OCI-LY3 (cell line): ENCODE results near the gene UNC80.

Experiments
- EZH2phosphoT487 ChIP-seq: fragments of 200-600 bp; shearing (Covaris generic); IDR thresholded peaks from 2 replicates; pipeline ENCODE4 v1.6.1; 2018; ENCODE audit warnings: antibody characterized with exemption, mixed run types, low read depth
- TF ChIP-seq, protein P1 (sequence below): fragments of 200-600, 300-600 bp; sonication (generic); IDR thresholded peaks from 2 replicates; pipeline ENCODE4 v1.5.1; 2014; ENCODE audit warnings: antibody characterized with exemption, low read length, low read depth

DNA sequence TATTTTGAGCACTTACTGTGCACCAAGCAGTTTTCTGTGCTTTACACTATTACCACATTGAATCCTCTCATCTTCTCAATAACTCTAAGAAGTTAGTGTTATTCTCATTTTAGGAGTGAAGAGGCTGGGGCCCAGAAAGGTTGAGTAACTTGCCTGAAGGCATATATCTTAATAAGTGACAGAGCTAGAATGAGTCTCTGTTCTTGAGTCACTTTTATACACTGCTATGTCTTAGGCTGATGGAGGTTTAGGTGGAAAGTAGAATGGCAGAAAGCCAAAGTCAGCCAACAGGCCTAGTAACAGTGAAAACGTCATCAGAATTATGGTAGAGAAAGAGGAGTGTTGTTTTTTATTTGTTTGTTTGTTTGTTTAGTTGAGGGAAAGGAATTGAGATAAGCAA, 202.9 kb downstream of the UNC80 start:
- TF ChIP-seq, protein P1, sequence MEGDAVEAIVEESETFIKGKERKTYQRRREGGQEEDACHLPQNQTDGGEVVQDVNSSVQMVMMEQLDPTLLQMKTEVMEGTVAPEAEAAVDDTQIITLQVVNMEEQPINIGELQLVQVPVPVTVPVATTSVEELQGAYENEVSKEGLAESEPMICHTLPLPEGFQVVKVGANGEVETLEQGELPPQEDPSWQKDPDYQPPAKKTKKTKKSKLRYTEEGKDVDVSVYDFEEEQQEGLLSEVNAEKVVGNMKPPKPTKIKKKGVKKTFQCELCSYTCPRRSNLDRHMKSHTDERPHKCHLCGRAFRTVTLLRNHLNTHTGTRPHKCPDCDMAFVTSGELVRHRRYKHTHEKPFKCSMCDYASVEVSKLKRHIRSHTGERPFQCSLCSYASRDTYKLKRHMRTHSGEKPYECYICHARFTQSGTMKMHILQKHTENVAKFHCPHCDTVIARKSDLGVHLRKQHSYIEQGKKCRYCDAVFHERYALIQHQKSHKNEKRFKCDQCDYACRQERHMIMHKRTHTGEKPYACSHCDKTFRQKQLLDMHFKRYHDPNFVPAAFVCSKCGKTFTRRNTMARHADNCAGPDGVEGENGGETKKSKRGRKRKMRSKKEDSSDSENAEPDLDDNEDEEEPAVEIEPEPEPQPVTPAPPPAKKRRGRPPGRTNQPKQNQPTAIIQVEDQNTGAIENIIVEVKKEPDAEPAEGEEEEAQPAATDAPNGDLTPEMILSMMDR, result no peak
- no peak for TF ChIP-seq EZH2phosphoT487
